LNCaP clone FGC (cell line): ENCODE results near the gene RTL9.
"Not testable (repeated sequence)": the region's sequence is repeated elsewhere in the genome, so short reads cannot be mapped to it uniquely, and the experiment has no call there.

Experiments used
- DNase-seq: peaks from one replicate; pipeline ENCODE4 v3.0.0-alpha.2; 2011; ENCODE audit warnings: low read depth
- H3K4me3 ChIP-seq: 2 replicates; pipeline ENCODE4 v1.5.1; 2011; ENCODE audit warnings: mild to moderate bottlenecking, low read depth, low read length, control low read depth
- TF ChIP-seq, protein P1 (sequence below): IDR thresholded peaks from 2 replicates; pipeline ENCODE4 v1.5.1; 2012; ENCODE audit warnings: mild to moderate bottlenecking; ENCODE audit not compliant: control insufficient read depth, insufficient read depth; ENCODE audit errors: extremely low read depth

The RTL9 gene

DNA sequence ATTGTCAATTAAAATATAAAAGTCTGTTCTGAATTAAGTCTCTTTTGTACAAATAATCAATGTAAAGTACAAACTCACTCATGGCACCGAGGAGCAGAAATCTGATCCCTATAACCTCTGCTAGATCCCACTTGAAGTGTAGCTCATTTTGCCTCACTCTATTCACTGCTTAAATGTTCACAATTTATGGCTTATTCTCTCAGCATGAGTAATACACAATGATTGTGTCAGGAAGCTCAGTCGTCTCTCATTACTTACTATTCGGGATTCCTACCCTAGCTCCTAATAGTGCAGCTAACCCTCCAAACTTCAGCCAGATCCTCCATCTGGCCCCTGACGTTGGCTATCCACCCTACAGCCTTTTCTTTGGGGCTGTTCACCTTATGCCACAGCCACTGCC, 36.0 kb upstream of the RTL9 start:
- no peak for DNase-seq
- no peak overlapping the region for H3K4me3 ChIP-seq
- TF ChIP-seq, protein P1, sequence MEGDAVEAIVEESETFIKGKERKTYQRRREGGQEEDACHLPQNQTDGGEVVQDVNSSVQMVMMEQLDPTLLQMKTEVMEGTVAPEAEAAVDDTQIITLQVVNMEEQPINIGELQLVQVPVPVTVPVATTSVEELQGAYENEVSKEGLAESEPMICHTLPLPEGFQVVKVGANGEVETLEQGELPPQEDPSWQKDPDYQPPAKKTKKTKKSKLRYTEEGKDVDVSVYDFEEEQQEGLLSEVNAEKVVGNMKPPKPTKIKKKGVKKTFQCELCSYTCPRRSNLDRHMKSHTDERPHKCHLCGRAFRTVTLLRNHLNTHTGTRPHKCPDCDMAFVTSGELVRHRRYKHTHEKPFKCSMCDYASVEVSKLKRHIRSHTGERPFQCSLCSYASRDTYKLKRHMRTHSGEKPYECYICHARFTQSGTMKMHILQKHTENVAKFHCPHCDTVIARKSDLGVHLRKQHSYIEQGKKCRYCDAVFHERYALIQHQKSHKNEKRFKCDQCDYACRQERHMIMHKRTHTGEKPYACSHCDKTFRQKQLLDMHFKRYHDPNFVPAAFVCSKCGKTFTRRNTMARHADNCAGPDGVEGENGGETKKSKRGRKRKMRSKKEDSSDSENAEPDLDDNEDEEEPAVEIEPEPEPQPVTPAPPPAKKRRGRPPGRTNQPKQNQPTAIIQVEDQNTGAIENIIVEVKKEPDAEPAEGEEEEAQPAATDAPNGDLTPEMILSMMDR: no peak

DNA sequence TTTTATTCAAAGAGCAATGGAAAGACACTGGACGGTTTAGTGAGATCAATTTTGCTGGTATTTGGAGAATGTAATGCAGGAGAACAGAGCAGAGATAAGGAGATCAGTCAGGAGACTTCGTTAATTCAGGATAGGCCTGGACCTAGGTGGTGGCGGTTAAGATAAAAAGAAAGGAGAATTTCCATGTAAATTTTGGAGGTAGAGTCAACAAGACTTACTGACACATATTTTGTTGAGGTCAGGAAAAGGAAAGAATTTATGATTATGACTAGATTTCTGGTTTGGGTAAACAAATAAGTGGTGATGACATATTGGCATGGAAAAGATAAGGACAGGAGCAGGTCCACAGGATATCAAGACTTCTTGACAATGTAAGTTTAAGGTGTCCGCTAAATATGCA, 31.9 kb upstream of the RTL9 start:
- no peak for DNase-seq
- no peak overlapping the region for H3K4me3 ChIP-seq
- TF ChIP-seq, protein P1: no peak

DNA sequence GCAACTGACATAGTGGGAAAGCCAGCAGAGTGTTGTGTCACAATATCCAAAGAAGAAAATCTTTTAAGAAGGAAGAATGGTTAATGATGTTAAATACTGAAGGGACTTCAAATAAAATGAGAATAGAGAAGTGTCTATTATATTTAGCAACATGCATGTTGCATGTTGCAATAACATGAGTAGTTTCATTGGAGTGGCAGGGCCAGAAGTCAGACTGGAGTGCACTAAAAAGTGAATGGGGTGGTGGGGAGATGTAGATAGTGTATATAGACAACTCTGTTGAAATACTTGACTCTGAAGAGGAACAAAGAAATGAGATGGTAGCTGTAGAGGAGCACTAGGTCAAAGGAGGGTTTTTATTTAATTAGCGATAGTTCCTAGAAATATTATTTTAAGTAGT, 31.3 kb upstream of the RTL9 start:
- TF ChIP-seq, protein P1: no peak
- no peak for DNase-seq
- H3K4me3 ChIP-seq: no peak overlapping the region

DNA sequence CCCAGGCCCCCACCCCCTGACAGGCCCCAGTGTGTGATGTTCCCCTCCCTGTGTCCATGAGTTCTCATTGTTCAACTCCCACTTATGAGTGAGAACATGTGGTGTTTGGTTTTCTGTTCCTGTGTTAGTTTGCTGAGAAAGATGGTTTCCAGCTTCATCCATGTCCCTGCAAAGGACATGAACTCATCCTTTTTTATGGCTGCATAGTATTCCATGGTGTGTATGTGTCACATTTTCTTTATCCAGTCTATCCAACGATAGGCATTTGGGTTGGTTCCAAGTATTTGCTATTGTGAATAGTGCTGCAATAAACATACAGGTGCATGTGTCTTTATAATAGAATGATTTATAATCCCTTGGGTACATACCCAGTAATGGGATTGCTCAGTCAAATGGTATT, 30.0 kb upstream of the RTL9 start:
- not testable (repeated sequence) for H3K4me3 ChIP-seq, DNase-seq

DNA sequence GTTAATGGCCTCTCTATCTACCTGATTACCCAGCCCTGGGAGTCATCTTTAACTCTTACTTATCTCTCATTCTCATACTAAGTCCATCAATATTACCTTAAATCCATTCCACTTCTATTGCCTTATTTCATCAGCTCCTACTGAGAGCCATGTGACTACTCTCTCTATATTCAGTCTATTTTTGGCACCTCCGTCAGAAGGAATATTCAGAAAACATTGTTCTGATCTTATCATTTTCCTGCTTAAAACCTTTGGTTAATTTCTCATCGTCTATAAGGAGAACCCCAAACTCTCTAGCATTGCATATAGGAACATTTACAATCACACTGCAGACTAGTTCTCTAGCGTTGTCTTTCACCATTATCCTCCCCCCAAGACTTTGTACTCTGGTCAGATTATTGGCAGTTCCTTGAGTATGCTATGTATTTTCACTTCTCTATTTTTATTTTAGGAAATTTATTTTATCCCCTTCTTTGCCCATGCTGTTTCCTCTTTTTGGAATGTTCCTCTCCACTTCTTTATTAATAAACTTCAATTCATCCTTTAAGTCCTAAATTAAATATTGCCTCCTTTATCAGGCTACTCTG, 27.1 kb upstream of the RTL9 start:
- no peak for DNase-seq
- no peak overlapping the region for H3K4me3 ChIP-seq
- TF ChIP-seq, protein P1: no peak

DNA sequence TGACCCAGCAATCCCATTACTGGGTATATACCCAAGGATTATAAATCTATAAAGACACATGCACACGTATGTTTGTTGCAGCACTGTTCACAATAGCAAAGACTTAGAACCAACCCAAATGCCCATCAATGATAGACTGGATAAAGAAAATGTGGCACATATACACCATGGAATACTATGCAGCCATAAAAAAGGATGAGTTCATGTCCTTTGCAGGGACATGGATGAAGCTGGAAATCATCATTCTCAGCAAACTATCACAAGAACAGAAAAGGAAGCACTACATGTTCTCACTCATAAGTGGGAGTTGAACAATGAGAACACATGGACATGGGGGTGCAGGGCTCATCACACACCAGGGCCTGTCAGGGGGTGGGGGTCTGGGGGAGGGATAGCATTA, 25.2 kb upstream of the RTL9 start:
- not testable (repeated sequence) for DNase-seq, H3K4me3 ChIP-seq

DNA sequence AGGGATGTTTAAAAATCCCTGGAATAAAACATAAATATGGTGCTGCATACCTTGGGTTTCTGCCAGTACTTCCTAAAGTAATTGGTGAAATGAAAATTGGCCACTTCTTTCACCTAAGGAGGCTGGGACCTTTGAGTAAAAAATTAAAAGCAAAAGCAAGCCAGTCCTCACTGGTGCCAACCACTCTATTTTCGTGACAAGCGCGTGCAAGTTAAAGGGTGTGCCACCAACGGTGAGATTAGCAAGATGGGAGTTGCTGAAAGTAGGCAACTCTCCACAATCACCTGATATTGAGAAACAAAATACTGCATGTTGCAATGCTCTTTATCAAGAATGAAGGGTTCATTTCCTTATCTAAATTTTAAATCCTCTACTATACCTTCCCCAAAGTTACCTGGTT, 19.7 kb upstream of the RTL9 start:
- no peak overlapping the region for H3K4me3 ChIP-seq
- TF ChIP-seq, protein P1: no peak
- no peak for DNase-seq

DNA sequence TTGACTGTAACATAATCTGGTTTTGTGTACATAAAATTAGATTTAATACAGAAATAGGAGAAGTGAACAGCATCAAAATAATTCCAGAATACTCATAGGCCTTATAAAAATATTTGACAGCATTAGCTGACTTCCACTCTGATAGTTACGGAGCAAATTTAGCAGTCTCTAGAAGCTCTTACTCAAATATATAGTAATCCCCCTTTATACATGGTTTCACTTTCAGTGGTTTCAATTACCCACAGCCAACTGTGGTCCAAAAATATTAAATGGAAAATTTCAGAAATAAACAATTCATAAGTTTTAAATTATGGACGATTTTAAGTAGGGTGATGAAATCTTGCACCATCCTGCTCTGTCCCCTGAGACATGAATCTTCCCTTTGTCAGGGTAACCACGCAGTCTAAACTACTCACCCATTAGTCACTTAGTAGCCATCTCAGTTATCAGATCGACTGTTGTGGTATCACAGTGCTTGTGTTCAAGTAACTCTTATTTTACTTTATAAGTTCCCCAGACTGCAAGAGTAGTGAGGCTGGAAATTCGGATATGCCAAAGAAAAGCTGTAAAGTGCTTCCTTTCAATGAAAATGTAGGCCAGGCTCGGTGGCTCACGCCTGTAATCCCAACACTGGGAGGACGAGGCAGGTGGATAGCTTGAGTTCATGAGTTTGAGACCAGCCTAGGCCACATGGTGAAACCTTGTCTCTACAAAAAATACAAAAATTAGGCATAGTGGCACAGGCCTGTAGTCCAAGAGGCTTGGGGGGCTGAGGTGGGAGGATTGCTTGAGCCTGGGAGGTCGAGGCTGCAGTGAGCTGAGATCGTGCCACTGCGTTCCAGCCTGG, 17.2 kb upstream of the RTL9 start:
- no peak for DNase-seq
- TF ChIP-seq, protein P1: no peak
- H3K4me3 ChIP-seq: no peak overlapping the region
